Thymus (tissue), 11 donors: ENCODE results near the gene RARS1. TPM values are rescaled to one million over a fixed set of nuclear protein-coding genes. Genes with fewer than 3 reads are reported as not detected.
"Not testable (repeated sequence)": the region's sequence is repeated elsewhere in the genome, so short reads cannot be mapped to it uniquely, and the experiment has no call there.

Experiments
- DNase-seq, 9 donors: peaks; one replicate each; pipeline ENCODE4 v3.0.0-alpha.2; 2013; ENCODE audit warnings: low spot score in 9 of 9, low read depth in 6 of 9, missing footprints in 1 of 9
- H3K27ac ChIP-seq, 2 donors: one replicate each; pipeline ENCODE4 v1.5.1; 2013; ENCODE audit warnings: control low read depth in 1 of 2, low read depth in 1 of 2, low read length in 1 of 2, mild to moderate bottlenecking in 1 of 2, moderate library complexity in 1 of 2
- H3K27me3 ChIP-seq, 2 donors: one replicate each; pipeline ENCODE4 v1.5.1; 2013; ENCODE audit warnings: low read length in 1 of 2; ENCODE audit not compliant: control insufficient read depth in 2 of 2, insufficient read depth in 1 of 2
- H3K36me3 ChIP-seq, 2 donors: one replicate each; pipeline ENCODE4 v1.5.1; 2013; ENCODE audit warnings: low read length in 1 of 2, mild to moderate bottlenecking in 1 of 2, moderate library complexity in 1 of 2; ENCODE audit not compliant: control insufficient read depth in 2 of 2, insufficient read depth in 2 of 2
- H3K4me1 ChIP-seq, 2 donors: one replicate each; pipeline ENCODE4 v1.5.1; 2013; ENCODE audit warnings: low read length in 2 of 2; ENCODE audit not compliant: control insufficient read depth in 2 of 2, insufficient read depth in 2 of 2
- H3K4me3 ChIP-seq, 2 donors: one replicate each; pipeline ENCODE4 v1.5.1; 2013; ENCODE audit warnings: low read length in 2 of 2, control low read depth in 1 of 2, mild to moderate bottlenecking in 1 of 2
- H3K9me3 ChIP-seq, 2 donors: one replicate each; pipeline ENCODE4 v1.5.1; 2013; ENCODE audit warnings: low read length in 1 of 2, mild to moderate bottlenecking in 1 of 2; ENCODE audit not compliant: control insufficient read depth in 2 of 2, insufficient read depth in 1 of 2
- WGBS: extraction: QIAGEN DNeasy Blood & Tissue Kit; methylation state at CpG from one replicate; pipeline ENCODE4 v1.1.7; 2013; 5-methylcytosine and 5-hydroxymethylcytosine counted together
- polyA plus RNA-seq: library from polyadenylated mRNA; stranded (reverse); fragments of 200-250 nt; gene quantifications from one replicate; pipeline ENCODE4 v1.2.3, GENCODE V29; 2013
- total RNA-seq: library from RNA; stranded (reverse); fragments of 120-200 nt; gene quantifications from one replicate; pipeline ENCODE4 v1.2.4, GENCODE V29; 2013
- donor health status: healthy.

Gene RARS1
- total and polyA plus RNA-seq, 2 donors, result 42.1 to 67.4 TPM

DNA sequence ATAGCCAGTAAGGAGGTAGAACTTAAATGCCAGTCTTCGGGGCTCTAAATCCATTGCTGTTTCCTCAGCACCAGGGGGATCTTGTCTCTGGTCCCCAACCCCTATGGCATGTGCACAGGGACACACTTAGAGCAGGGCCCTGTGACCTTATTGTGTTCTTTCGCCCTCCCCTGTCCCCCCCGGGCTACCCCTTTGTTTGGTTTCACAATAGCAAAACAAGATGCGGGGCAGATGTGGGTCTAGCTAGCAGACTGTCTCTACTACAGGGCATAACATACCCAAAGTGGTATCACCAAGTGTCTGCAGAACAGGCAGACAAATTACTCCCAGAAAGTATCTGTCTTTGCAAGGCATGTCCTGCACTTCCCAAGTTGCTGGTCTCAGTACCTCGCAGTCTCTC is 44.9 kb downstream of the RARS1 start:
- WGBS, result 84% methylated on average over 5 of the region's 5 CpGs
- no peak for DNase-seq
- Histone ChIP-seq H3K9me3 (peaks cover 0 to 12% of the 10 kb centered on the region in 2 donors), H3K27ac (no peak overlapping the region), H3K36me3 (no peaks in the 10 kb centered on the region), H3K4me3 (no peak overlapping the region), H3K4me1 (peaks cover 0 to 2% of the 10 kb centered on the region in 2 donors), H3K27me3 (peaks cover 32 to 43% of the 10 kb centered on the region in 2 donors)

DNA sequence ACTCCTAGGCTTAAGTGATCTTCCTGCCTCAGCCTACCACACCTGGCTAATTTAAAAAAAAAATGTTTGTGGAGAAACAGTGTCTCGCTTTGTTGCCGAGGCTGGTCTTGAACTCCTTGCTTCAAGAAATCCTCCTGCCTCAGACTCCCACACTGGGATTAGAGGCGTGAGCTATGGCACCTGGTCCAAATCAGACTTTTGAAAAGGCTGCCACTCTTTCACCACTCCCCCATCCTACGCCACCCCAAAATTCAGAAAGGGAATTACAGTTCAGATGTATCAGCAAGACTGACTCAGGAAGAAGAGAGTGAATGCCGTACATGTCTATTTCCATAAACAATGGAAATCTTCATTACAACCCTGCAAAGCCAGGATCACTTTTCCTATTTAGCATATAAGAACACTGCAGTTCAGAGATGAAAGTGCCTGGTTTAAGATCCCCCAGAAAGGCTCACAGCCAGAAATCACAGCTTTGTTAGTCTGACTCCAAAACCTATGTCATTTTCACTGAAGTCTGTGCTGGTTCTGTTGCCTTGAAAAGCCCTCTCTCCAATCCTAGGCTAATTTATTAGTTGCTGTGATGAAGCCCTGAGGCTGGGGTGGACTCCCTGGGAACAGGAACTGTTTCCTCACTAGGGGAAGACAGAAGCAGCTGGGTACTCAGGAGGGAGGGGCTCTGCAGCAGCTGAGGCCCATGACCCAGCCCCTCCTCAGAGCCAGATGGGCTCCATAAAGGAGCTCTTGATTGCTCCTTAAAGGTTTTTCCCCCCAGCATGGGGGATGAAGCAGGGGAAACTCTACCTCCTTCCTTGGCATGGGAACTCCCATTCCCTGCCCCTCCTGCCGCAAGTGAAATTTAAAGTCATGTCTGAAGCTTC is 46.0 kb downstream of the RARS1 start:
- Histone ChIP-seq H3K27ac (no peak overlapping the region), H3K27me3 (peaks cover 32 to 43% of the 10 kb centered on the region in 2 donors), H3K4me1 (peaks cover 0 to 2% of the 10 kb centered on the region in 2 donors), H3K9me3 (peaks cover 0 to 12% of the 10 kb centered on the region in 2 donors), H3K4me3 (no peak overlapping the region), H3K36me3 (no peaks in the 10 kb centered on the region)
- WGBS, result 65% methylated on average over 6 of the region's 6 CpGs
- no peak for DNase-seq

DNA sequence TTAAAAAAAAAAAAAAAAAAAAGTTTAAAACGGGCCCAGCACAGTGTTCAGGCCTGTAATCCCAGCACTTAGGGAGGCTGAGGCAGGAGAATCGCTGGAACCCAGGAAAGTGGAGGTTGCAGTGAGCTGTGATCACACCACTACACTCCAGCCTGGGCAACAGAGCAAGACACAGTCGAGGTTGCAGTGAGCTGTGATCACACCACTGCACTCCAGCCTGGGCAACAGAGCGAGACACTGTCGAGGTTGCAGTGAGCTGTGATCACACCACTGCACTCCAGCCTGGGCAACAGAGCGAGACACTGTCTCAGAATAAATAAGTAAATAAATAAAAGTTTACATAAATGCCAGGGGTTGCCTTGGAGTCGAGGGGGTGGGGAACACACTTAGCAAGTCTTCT is 48.1 kb downstream of the RARS1 start:
- H3K9me3 ChIP-seq, H3K4me1 ChIP-seq, H3K36me3 ChIP-seq, H3K27ac ChIP-seq, DNase-seq, H3K4me3 ChIP-seq: not testable (repeated sequence)
- peaks cover 19 to 32% of the 10 kb centered on the region in 2 donors for H3K27me3 ChIP-seq
- WGBS, result 93% methylated on average over 7 of the region's 7 CpGs

DNA sequence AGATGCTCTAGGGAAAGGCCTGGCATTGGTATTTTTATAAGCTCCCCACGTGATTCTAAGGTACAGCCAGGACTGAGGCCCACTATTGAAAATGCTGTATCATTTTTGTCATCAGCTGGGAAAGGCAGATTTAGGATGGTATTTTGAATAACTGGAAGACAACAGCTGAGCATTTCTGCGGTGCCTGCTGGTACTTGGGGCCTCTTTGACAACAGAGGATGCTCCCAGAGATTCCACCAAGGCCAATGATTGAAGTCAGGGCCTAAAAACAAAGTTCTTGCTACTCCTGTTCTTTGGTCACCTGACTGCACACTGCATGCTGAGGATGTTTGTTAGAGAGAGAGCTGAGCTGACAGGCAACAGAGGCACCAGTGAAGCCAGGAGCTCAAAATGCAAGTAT is 50.9 kb downstream of the RARS1 start:
- no peak overlapping the region for H3K4me3 ChIP-seq
- H3K9me3 ChIP-seq, result no peaks in the 10 kb centered on the region
- H3K4me1 ChIP-seq, result no peaks in the 10 kb centered on the region
- WGBS, result 83% methylated on average over 2 of the region's 2 CpGs
- H3K36me3 ChIP-seq, result no peaks in the 10 kb centered on the region
- H3K27ac ChIP-seq, result no peak overlapping the region
- H3K27me3 ChIP-seq, result peaks cover 0 to 7% of the 10 kb centered on the region in 2 donors
- DNase-seq, result no peak

DNA sequence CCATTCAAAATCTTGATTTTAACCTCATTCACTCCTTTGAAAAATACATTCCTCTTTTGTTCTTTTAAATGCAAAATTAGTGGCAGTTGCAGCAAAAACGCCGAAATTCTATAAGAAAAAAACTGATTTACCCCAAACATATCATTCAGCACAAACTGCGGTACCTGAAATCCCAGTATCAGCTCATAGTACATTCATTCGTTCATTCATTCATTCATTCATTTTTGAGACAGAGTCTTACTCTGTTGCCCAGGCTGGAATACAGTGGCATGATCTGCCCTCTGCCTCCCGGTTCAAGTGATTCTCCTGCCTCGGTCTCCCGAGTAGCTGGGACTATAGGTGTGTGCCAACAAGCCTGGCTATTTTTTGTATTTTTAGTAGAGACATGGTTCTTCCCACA is 63.3 kb downstream of the RARS1 start:
- 99% methylated on average over 7 of the region's 7 CpGs for WGBS
- Histone ChIP-seq H3K27ac (no peak overlapping the region), H3K9me3 (no peaks in the 10 kb centered on the region), H3K27me3 (no peaks in the 10 kb centered on the region), H3K36me3 (peaks cover 8 to 21% of the 10 kb centered on the region in 2 donors), H3K4me3 (no peak overlapping the region), H3K4me1 (no peaks in the 10 kb centered on the region)
- DNase-seq, result no peak

DNA sequence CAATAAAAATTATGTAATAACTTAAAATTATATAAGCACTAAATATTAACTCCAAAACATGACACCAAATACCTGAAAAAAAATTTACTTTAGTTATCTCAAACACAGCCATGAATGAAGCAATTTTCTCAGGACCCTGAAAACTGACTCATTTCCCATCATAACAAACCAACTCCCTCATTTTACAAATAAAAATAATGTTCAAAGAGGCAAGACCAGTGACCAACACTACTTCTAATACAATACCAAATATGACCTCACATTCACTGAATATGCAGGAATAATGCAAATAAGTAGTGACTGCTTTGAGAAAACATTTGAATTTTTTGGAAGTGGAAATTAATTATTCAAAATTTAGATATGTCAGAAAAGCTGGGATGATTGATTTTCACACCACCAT is 64.4 kb downstream of the RARS1 start:
- Histone ChIP-seq H3K9me3 (no peaks in the 10 kb centered on the region), H3K4me1 (no peaks in the 10 kb centered on the region), H3K27me3 (no peaks in the 10 kb centered on the region), H3K36me3 (peaks cover 8 to 21% of the 10 kb centered on the region in 2 donors), H3K4me3 (no peak overlapping the region), H3K27ac (no peak overlapping the region)
- DNase-seq, result no peak

DNA sequence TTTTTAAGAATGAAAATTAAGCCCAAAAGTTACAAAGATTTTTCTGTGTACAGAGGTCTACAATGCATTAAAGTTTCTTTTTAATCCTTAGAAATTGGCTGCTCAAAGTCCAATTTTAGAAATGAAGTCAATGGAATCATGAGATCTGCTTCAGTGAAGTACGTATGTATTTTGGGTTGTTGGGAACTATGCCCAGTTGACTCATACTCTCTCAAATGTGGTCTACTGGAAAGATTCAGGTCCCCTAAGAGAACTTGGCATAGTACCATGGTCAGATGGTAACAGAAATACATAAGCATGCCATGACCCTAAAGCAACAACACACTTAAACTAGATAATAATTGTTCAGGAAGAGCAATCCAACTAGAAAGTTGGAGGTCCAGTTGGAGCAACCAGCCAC is 65.9 kb downstream of the RARS1 start:
- Histone ChIP-seq H3K27me3 (no peaks in the 10 kb centered on the region), H3K27ac (no peak overlapping the region), H3K4me3 (no peak overlapping the region), H3K36me3 (peaks cover 13 to 27% of the 10 kb centered on the region in 2 donors), H3K9me3 (no peaks in the 10 kb centered on the region), H3K4me1 (no peaks in the 10 kb centered on the region)
- DNase-seq, result no peak
- 98% methylated on average over 1 of the region's 1 CpG for WGBS

DNA sequence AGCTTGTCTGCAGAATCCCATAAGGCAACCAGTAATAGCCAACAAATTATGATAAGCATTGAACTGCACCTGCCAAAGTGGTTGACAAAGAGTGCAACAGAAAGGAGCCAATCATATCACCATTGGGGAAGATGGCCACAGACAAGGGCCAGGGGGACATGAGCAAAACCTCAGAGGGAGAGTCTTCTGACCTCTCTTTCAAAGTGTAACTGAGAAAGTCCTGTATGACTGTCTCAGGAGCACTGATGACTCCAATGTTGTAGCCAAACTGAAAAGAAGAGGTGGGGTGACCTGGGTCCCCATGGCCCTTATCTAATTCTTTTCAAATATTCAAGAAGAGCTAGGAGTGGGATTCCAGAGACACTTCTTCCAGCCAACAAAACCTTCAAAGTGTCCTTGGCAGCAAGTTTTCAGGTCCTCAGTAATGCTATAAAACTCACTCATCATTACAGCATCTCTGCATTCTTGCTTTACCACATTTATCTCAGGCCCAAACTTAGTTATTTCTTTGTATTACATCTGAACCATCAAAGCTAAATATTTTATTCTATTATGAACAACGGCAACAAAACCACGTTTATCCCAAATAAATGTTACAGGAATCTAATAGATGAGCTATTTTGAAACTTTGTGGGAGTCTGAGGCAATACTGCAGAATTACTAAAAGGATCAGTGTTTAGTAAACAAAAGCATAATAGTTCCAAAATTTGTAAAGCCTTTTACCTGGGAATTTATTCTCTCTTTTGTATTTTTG is 67.3 kb downstream of the RARS1 start:
- no peak for DNase-seq
- no peak overlapping the region for H3K4me3 ChIP-seq
- no peaks in the 10 kb centered on the region for H3K27me3 ChIP-seq
- 95% methylated on average over 2 of the region's 2 CpGs for WGBS
- H3K36me3 ChIP-seq, result peaks cover 19 to 37% of the 10 kb centered on the region in 2 donors
- H3K9me3 ChIP-seq, result no peaks in the 10 kb centered on the region
- no peaks in the 10 kb centered on the region for H3K4me1 ChIP-seq
- H3K27ac ChIP-seq, result no peak overlapping the region

DNA sequence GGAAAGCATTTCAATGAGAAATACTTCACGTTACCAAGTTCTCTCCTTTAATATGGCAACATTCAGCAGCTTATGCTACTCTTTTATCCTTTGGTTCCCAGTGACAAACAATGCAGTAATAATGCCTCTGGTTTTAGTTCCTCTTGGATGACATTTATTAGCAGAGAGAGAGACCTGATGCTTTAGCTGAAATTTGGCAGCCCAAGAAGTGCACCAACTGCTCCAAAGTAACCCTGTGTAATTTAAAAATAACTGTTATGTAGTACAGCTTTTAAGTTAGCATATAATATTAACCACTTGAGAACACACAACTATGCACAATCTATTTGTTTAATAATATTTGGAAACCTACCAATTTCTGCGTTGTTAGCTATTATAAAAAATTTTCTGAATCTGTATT is 71.1 kb downstream of the RARS1 start:
- H3K36me3 ChIP-seq, result peaks cover 26 to 54% of the 10 kb centered on the region in 2 donors
- over 99% methylated on average over 2 of the region's 2 CpGs for WGBS
- DNase-seq, result no peak

More for the DNA sequence above, 71.1 kb downstream of the RARS1 start:
- Histone ChIP-seq H3K4me3 (no peak overlapping the region), H3K27ac (no peak overlapping the region), H3K9me3 (no peaks in the 10 kb centered on the region), H3K27me3 (no peaks in the 10 kb centered on the region), H3K4me1 (no peaks in the 10 kb centered on the region)
